LNCaP clone FGC (cell line): ENCODE data around the gene FN1.

Source experiments
- DNase-seq: peaks from one replicate; pipeline ENCODE4 v3.0.0-alpha.2; 2011; ENCODE audit warnings: low read depth
- H3K4me3 ChIP-seq: 2 replicates; pipeline ENCODE4 v1.5.1; 2011; ENCODE audit warnings: mild to moderate bottlenecking, low read depth, low read length, control low read depth
- CTCF ChIP-seq: IDR thresholded peaks from 2 replicates; pipeline ENCODE4 v1.5.1; 2012; ENCODE audit warnings: mild to moderate bottlenecking; ENCODE audit not compliant: control insufficient read depth, insufficient read depth; ENCODE audit errors: extremely low read depth

FN1 gene

GRCh38 chr2:215371915-215372897 is 63.7 kb downstream of the FN1 start:
- DNase-seq = no peak
- TF ChIP-seq CTCF = no peak
- no peak overlapping the region for H3K4me3 ChIP-seq

- no peak for DNase-seq
These were observed 65.5 kb downstream of the FN1 start for GRCh38 chr2:215370112-215370965.

GRCh38 chr2:215369181-215369760 is 66.6 kb downstream of the FN1 start:
- DNase-seq = no peak
- no peak overlapping the region for H3K4me3 ChIP-seq
- TF ChIP-seq CTCF = no peak

More at GRCh38 chr2:215370112-215370965, 65.5 kb downstream of the FN1 start:
- no peak for TF ChIP-seq CTCF
- H3K4me3 ChIP-seq = no peak overlapping the region

- no peak for DNase-seq
- H3K4me3 ChIP-seq = no peak overlapping the region
- TF ChIP-seq CTCF = no peak
These were observed 67.4 kb downstream of the FN1 start for GRCh38 chr2:215368493-215368809.

- TF ChIP-seq CTCF = no peak
- no peak overlapping the region for H3K4me3 ChIP-seq
- DNase-seq = no peak
These were observed 68.0 kb downstream of the FN1 start for GRCh38 chr2:215367662-215368492.

- no peak for DNase-seq
- TF ChIP-seq CTCF = no peak
- no peak overlapping the region for H3K4me3 ChIP-seq
These were observed 69.3 kb downstream of the FN1 start for GRCh38 chr2:215366440-215367032.
